ENCODE measurements around the gene DPP9. TPM values are rescaled to one million over a fixed set of nuclear protein-coding genes. Genes with fewer than 3 reads are reported as not detected.
A peak's percentile ranks its signal among the peaks of the same experiment; 100 is the strongest.

The DPP9 gene
- total and polyA plus RNA-seq, 2 of the 13 experiments (the other 11 are each of a cell fraction or from before 2014, with no cell fraction given) = 8.4 to 25.8 TPM

DNA sequence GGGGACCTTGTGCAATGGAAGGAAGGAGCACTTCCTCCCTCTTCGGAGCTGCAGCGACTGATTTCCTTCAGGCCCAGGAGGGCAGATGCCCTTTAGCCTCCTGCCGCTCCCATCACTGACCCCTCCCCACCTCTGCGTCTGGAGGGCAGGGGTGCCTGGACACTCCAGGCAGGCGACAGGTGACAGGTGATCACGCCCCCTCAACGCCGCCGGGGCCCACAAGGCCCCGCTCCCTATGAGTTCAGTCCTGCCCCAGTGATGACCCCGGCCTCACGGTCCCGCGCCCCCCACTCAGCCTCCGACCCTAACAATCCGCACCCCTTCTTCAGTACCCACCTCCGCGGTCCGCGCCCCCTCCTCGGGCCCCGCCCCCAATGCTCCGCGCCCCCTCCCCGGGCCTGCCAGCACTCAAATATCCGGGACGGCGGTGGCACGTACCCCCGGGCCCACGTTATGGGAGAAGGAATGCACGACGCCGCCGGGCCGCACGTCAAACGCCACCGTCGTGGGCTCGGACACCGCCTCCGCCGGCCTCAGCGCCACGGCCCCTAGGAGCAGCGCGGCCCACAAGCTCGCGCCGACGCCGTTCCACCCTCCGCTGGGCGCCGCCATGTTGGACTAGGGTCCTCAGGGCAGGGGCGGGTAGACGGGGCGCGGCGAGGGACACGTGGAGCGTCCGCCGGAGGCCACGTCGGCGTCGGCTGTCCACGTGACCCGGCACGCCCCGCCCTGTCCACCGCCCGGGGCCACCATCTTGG lies 53.7 kb downstream of the DPP9 start, which contains the start of gene MYDGF (continued):
- TF ChIP-seq NAIF1 (CRISPR knock-in tag; IDR thresholded peaks at IDR 0.05; ENCODE audit: borderline replicate concordance) (no peak), HNRNPH1 (optimal IDR thresholded peaks at IDR 0.05; ENCODE audit: low read depth, low read length) (no peak), U2AF2 (IDR thresholded peaks at IDR 0.05; ENCODE audit: low read depth, low read length) (no peak), ZKSCAN1 (IDR thresholded peaks at IDR 0.05; ENCODE audit: low read length) (no peak), ZNF766 (CRISPR knock-in tag; IDR thresholded peaks at IDR 0.05; ENCODE audit: borderline replicate concordance) (no peak), RFX1 (IDR thresholded peaks at IDR 0.05) (no peak), ZNF607 (CRISPR knock-in tag; IDR thresholded peaks at IDR 0.05; ENCODE audit: borderline replicate concordance) (no peak), ETV6 (CRISPR knock-in tag; conservative IDR thresholded peaks at IDR 0.05) (no peak), MTA1 (CRISPR knock-in tag; IDR thresholded peaks at IDR 0.05; ENCODE audit: borderline replicate concordance) (peak; percentile 44; the same call in 1 of the 2 replicates), MTF1 (CRISPR knock-in tag; IDR thresholded peaks at IDR 0.05) (no peak), ZEB1 (IDR thresholded peaks at IDR 0.05; ENCODE audit: insufficient replicate concordance, low read depth) (no peak), SALL2 (CRISPR knock-in tag; IDR thresholded peaks at IDR 0.05) (peak; percentile 78; the same call in 1 of the 2 replicates), ZNF260 (CRISPR knock-in tag; IDR thresholded peaks at IDR 0.05; ENCODE audit: borderline replicate concordance, low read depth) (no peak), PHF5A (CRISPR knock-in tag; IDR thresholded peaks at IDR 0.05; ENCODE audit: low read depth, unreplicated experiment) (no peak), THYN1 (CRISPR knock-in tag; IDR thresholded peaks at IDR 0.05; ENCODE audit: borderline replicate concordance, low read depth) (no peak), ZNF550 (CRISPR knock-in tag; IDR thresholded peaks at IDR 0.05; ENCODE audit: borderline replicate concordance) (no peak), ZNF615 (CRISPR knock-in tag; IDR thresholded peaks at IDR 0.05; ENCODE audit: borderline replicate concordance) (no peak), ZNF782 (CRISPR knock-in tag; IDR thresholded peaks at IDR 0.05; ENCODE audit: borderline replicate concordance) (peak; percentile 59; the same call in 1 of the 2 replicates), NFRKB (IDR thresholded peaks at IDR 0.05) (no peak), HDAC6 (IDR thresholded peaks at IDR 0.05; ENCODE audit: low read depth, low read length) (no peak), ZNF331 (CRISPR knock-in tag; IDR thresholded peaks at IDR 0.05) (peak; percentile 54), SMARCC2 (IDR thresholded peaks at IDR 0.05) (no peak), FOSL2 (CRISPR knock-in tag; IDR thresholded peaks at IDR 0.05) (no peak; the same call in 1 of the 2 replicates), GATA4 (IDR thresholded peaks at IDR 0.05; ENCODE audit: borderline replicate concordance, low read depth) (no peak; the same call in 1 of the 2 replicates), ZNF44 (CRISPR knock-in tag; IDR thresholded peaks at IDR 0.05) (no peak), ELF3 (CRISPR knock-in tag; IDR thresholded peaks at IDR 0.05) (0 out of 2 replicates have a peak, but pooled peaks have one; percentile 23), SP5 (CRISPR knock-in tag; IDR thresholded peaks at IDR 0.05; ENCODE audit: borderline replicate concordance, low read depth) (peak; percentile 74), ZNF724P (CRISPR knock-in tag; IDR thresholded peaks at IDR 0.05; ENCODE audit: borderline replicate concordance) (no peak), KLF9 (CRISPR knock-in tag; IDR thresholded peaks at IDR 0.05; ENCODE audit: low read depth) (0 out of 2 replicates have a peak, but pooled peaks have one; percentile 20), EP300 (IDR thresholded peaks at IDR 0.05; ENCODE audit: low read depth in 2 of 2, low read length in 2 of 2) (no peak), EP300 (CRISPR knock-in tag; IDR thresholded peaks at IDR 0.05; ENCODE audit: borderline replicate concordance) (no peak), ZNF564 (CRISPR knock-in tag; IDR thresholded peaks at IDR 0.05) (peak; percentile 84), KDM2A (CRISPR knock-in tag; IDR thresholded peaks at IDR 0.05; ENCODE audit: borderline replicate concordance, low read depth) (peak; percentile 53), DMAP1 (CRISPR knock-in tag; IDR thresholded peaks at IDR 0.05) (peak; percentile 93), ZNF317 (CRISPR knock-in tag; IDR thresholded peaks at IDR 0.05) (peak; percentile 19; the same call in 1 of the 2 replicates)
